BE2C (cell line): ENCODE results near the gene PRDM15.

Source experiments
- DNase-seq: peaks from one replicate; pipeline ENCODE4 v3.0.0-alpha.2; 2020
- H3K27me3 ChIP-seq: fragments of 250-450 bp; sonication (Bioruptor Pico); 2 replicates; pipeline ENCODE4 v1.5.1; 2020; ENCODE audit warnings: mild to moderate bottlenecking
- H3K36me3 ChIP-seq: fragments of 250-450 bp; sonication (Bioruptor Pico); 2 replicates; pipeline ENCODE4 v1.5.1; 2020; ENCODE audit warnings: mild to moderate bottlenecking
- H3K4me1 ChIP-seq: fragments of 250-450 bp; sonication (Bioruptor Pico); 2 replicates; pipeline ENCODE4 v1.5.1; 2020
- H3K4me3 ChIP-seq: 2 replicates; pipeline ENCODE4 v1.5.1; 2011; ENCODE audit warnings: low read depth, low read length
- H3K9me3 ChIP-seq: fragments of 250-450 bp; sonication (Bioruptor Pico); 2 replicates; pipeline ENCODE4 v1.5.1; 2020
- TF ChIP-seq, protein P1 (sequence below): IDR thresholded peaks from 2 replicates; pipeline ENCODE4 v1.5.1; 2012; ENCODE audit warnings: mild to moderate bottlenecking, low read depth, low read length

PRDM15 gene

GRCh38 chr21:41804381-41804780 lies 74.8 kb downstream of the PRDM15 start:
- Histone ChIP-seq H3K9me3 (no peaks in the 10 kb centered on the region), H3K36me3 (peaks cover 8% of the 10 kb centered on the region), H3K4me3 (no peak overlapping the region), H3K27me3 (no peaks in the 10 kb centered on the region), H3K4me1 (no peaks in the 10 kb centered on the region)
- no peak for DNase-seq
- TF ChIP-seq, protein P1, sequence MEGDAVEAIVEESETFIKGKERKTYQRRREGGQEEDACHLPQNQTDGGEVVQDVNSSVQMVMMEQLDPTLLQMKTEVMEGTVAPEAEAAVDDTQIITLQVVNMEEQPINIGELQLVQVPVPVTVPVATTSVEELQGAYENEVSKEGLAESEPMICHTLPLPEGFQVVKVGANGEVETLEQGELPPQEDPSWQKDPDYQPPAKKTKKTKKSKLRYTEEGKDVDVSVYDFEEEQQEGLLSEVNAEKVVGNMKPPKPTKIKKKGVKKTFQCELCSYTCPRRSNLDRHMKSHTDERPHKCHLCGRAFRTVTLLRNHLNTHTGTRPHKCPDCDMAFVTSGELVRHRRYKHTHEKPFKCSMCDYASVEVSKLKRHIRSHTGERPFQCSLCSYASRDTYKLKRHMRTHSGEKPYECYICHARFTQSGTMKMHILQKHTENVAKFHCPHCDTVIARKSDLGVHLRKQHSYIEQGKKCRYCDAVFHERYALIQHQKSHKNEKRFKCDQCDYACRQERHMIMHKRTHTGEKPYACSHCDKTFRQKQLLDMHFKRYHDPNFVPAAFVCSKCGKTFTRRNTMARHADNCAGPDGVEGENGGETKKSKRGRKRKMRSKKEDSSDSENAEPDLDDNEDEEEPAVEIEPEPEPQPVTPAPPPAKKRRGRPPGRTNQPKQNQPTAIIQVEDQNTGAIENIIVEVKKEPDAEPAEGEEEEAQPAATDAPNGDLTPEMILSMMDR = no peak

- DNase-seq = no peak
- Histone ChIP-seq H3K36me3 (peaks cover 11% of the 10 kb centered on the region), H3K27me3 (no peaks in the 10 kb centered on the region), H3K4me3 (no peak overlapping the region), H3K4me1 (no peaks in the 10 kb centered on the region), H3K9me3 (no peaks in the 10 kb centered on the region)
- TF ChIP-seq, protein P1 = no peak
Measured at GRCh38 chr21:41803316-41803715, 75.8 kb downstream of the PRDM15 start.

DNA sequence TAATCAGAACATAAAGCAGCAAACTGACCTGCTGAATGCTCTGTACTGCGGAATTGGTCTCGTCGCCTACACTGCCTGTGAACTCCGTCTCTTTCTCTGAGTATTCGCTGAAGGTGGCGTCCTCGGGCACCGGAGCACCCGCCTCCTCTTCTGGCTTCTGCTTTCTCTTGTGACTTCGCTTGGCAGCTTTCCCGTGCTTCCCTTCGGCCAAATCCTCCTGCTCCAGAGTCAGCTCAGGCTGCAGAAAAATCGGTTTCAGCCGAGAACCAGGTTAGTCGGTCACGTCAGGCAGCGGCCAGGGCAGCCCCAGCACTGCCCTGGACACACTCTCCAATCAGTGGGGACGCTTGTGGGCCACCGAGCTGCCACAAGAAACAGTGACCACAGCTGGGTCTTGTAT lies 76.5 kb downstream of the PRDM15 start:
- peaks cover 13% of the 10 kb centered on the region for H3K36me3 ChIP-seq

DNA sequence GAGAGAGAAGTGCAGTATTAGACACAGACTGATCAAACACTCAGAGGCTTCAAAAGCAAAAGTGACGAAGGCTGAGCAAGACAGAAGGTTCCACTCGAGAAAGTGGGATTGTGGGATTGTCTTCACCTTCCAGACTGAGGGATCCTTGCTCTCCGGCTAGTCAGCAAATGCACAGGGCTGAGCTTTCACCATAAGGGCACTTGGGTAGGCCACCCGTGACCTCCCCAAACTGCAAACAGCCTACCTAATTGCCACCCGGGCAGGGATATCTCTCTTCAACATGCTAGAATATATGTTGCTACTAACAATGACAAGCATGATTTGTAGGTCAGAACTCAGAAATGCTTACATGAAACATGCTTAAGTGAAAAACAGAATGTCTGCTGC lies 77.0 kb downstream of the PRDM15 start:
- Histone ChIP-seq H3K36me3 (peaks cover 13% of the 10 kb centered on the region), H3K9me3 (no peaks in the 10 kb centered on the region), H3K4me3 (no peak overlapping the region), H3K4me1 (no peaks in the 10 kb centered on the region), H3K27me3 (no peaks in the 10 kb centered on the region)
- DNase-seq = no peak
- TF ChIP-seq, protein P1 = no peak

More for the DNA sequence above, 76.5 kb downstream of the PRDM15 start:
- DNase-seq = no peak
- TF ChIP-seq, protein P1 = no peak
- no peaks in the 10 kb centered on the region for H3K4me1 ChIP-seq
- H3K27me3 ChIP-seq = no peaks in the 10 kb centered on the region
- H3K9me3 ChIP-seq = no peaks in the 10 kb centered on the region
- no peak overlapping the region for H3K4me3 ChIP-seq

- DNase-seq = no peak
- Histone ChIP-seq H3K4me3 (no peak overlapping the region), H3K4me1 (no peaks in the 10 kb centered on the region), H3K36me3 (peaks cover 13% of the 10 kb centered on the region), H3K27me3 (no peaks in the 10 kb centered on the region), H3K9me3 (no peaks in the 10 kb centered on the region)
- TF ChIP-seq, protein P1 = no peak
Measured at GRCh38 chr21:41801321-41802197, 77.6 kb downstream of the PRDM15 start.
